CD4-positive, alpha-beta T cell treated with Interleukin-12 subunit alpha and Interleukin-12 subunit beta, for 1 hour (primary cell): ENCODE data around the gene DNAJC6.
A peak's percentile ranks its signal among the peaks of the same experiment; 100 is the strongest.
"Not testable (repeated sequence)": the region's sequence is repeated elsewhere in the genome, so short reads cannot be mapped to it uniquely, and the experiment has no call there.

Experiments used
- DNase-seq: peaks from one replicate; pipeline ENCODE4 v3.0.0-alpha.2; 2020

The DNAJC6 gene

GRCh38 chr1:65309304-65310077 lies at the start of gene DNAJC6:
Gene DNAJC6, plus strand, starts transcription at chr1:65309543. Its CDS starts 203 bp downstream, at chr1:65309746.
- peak; percentile 21 for DNase-seq

- DNase-seq = no peak
Observed at GRCh38 chr1:65259816-65260215, 49.5 kb upstream of the DNAJC6 start.

- no peak for DNase-seq
Observed at GRCh38 chr1:65260851-65261473, 48.4 kb upstream of the DNAJC6 start.

DNA sequence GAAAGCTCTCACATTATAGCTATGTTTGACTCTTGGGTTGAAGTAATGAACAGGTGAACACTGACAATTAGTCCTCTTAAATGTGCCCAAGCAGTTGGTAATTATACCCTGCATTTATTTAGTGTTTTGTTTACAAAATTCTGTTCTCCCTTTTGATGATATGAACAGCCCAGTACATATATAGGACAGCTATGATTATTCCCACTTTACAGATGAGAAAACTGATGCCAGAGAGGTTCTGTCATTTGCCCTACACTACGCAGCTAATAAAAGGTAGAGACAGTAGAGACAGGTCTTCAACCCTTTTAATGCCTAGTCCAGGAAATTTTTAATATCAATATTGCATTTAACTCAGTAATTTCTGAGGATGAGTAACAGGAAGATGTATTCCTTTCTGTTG lies 46.1 kb upstream of the DNAJC6 start:
- no peak for DNase-seq

DNA sequence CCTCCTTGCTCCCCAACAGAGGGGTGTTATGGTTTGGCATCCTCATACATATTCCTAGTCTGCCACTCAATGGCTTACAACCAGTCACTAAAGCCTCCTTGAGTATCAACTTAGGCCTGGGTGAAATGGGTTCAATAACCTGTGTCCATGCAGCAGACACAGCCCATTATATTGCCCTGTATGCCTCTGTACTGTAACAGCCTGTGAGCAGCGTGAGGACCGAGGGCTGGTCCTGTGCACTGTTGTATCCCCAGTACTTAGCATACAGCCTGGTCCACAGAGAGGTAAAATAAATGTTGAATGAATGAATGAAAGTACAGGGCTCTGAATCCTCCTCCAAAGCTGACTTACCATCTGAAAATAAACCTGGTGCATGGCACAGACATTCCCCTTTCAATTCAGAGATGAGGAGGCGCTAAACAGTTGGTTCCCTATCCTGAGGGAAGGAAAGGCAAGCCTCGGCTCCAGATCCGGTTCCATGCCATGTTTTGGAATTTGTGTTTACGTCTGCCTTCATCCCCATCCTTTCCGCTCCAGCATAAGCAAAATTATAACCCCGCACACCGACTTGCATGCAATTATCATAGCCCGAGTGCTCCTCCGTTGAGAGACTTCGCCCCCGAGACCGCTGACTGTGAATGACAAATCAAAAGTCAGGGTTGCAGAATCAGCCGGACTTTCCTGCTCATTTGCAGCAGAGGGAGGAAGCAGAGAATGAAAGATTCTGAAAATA lies 45.0 kb upstream of the DNAJC6 start:
- no peak for DNase-seq

DNA sequence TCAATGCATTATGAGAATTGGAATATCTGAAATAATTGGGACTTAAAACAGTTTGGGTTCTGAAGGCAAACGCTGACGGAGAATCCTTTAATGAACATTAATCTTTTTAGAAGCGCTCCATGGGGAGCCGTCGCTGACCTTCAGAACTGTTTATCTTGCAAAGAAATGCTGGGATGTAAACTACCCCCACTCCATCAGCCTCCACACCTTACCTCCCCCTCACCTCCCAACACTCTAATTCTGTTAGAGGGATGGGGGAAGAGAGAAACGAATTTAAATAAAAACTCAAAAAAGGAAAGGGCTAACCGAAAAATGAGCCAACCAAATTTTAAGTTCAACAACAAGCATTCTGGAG lies 44.1 kb upstream of the DNAJC6 start:
- no peak for DNase-seq

DNA sequence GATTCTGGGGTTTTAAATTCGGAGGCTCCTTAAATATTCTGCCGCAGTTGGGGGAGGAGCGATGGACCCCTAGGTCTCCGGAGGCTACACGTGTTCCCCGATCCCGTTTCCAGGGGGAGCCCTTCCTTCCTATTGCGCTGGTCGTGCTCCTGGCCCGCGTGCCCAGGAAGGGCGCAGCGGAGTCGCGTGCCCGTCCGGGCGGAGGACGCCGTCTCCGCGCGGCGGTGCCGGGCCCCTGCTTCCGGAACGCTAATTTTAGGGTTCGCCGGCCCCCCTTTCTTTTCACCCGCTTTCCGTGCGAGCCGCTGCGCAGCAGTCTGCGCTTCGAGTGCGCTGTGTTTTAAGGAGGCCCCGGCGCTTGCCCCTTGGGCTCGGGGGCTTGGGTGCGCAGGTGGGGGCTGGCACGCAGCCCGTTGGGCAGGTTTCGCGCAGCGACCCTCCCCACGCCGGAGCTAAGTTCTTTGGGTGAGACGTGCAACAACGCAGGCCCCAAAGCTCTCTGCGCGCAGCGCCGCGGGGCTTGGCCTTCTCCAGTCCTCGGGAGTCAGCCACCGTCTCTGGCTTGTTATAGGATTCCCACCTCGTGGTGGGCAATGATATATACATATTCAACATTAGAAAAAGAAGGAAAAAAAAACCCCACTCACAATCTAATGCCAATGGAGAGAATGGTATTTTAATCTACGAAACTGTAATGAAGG lies 43.5 kb upstream of the DNAJC6 start:
- peak; percentile 36 for DNase-seq

GRCh38 chr1:65266476-65266875 lies 42.9 kb upstream of the DNAJC6 start:
- no peak for DNase-seq

- DNase-seq = no peak
Observed at GRCh38 chr1:65267271-65267670, 42.1 kb upstream of the DNAJC6 start.

DNA sequence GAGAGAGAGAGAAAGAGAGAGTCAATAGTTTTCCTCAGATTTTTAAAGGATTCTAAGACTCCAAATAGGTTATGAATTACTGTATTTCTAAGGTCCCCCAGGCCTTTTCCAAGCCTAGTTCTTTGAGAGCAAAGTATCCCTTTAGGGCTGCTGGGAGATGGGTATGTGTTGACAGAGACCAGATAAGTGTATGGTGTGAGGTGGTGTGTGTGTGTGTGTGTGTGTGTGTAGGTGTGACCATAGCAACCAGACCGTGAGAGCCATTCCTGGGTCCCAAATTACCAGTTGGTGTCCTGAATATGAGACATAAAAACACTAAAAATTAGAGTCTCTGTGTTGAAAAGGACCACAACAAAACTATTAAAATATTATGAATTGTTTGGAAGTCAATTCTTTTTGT lies 41.7 kb upstream of the DNAJC6 start:
- no peak for DNase-seq

DNA sequence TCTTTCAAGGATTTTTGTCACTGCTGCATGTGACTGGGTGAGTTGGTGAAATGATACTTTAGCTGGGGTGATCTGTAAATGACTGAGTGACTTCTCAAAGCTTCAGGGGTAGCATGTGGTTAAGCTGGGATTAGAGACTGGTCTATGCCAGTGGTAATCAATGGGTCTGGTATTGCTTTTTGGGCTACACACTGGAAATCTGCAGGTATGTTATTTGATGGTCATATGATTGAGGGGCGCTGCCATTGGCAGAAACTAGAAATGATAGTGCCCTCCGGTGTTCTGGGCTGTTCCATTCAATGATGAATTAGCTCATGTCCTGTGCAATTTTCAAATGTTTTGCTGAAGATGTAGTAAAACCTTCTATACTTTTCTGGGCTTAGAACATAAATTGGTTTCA lies 39.7 kb upstream of the DNAJC6 start:
- no peak for DNase-seq

DNA sequence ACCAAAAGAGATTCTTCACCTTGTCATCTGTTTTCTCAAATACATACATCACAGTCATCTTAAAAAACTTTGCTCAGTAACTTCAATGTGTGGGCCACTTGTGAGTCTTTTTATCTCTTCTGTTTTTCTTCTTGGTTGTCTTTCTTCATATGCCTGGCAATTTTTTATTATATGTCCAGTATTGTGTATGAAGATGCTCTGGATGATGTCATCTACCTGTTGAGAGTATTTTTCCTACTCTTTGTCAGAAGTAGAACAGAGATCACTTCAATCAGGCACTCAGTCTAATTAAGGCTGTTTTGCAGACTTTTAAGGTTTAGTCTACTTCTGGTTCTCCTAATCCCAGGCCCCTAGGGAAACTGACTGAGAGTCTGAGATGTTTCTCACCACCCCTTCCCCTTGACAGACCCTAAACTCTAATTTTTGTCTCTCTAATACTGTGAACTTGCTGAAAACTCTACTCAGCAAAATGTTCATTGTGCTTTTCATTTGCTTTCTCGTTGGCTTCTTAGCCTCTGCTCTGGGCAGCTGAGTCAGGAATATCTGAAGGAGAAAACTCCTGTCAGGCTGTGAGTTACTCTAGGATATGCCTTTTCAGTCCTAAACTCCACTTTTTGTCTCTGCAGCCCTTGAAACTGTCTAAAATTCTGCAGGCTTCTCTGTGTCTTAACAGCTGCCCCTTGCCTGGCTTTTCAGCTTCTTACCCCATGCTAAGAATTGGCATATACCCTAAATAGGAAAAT lies 33.0 kb upstream of the DNAJC6 start:
- no peak for DNase-seq

GRCh38 chr1:65277605-65278347 lies 31.6 kb upstream of the DNAJC6 start:
- no peak for DNase-seq

DNA sequence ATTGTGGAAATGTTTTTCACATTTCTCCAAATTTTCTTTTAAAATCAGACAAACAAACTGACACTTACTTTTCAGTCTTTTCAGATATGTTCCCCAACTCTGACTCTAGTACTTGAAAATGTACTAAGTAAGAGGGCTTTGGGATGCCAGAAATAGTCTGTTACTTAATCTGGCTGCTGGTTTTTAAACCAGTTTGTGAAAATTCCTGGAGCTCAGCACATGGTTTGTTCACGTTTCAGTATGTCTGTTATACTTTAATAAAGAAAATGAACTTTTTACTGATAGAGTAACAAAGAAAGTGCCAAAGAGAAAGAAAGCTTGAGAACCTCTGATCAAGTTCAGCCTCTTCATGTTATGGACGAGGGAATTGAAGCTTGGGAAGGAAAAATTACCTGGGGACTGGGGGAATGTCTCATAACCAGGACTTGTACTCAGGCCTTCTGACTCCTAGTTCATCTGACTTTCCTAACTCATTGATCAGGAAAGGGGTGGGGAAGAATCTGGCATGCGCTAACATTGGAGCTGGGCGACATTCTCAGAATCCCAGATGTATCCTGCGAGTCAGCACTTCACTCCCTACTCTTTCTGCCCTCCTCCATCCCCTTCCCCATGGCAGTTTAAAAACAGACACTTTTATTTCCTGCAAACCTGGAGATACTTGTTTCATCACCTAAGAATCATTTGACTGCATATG lies 30.8 kb upstream of the DNAJC6 start:
- DNase-seq = no peak

DNA sequence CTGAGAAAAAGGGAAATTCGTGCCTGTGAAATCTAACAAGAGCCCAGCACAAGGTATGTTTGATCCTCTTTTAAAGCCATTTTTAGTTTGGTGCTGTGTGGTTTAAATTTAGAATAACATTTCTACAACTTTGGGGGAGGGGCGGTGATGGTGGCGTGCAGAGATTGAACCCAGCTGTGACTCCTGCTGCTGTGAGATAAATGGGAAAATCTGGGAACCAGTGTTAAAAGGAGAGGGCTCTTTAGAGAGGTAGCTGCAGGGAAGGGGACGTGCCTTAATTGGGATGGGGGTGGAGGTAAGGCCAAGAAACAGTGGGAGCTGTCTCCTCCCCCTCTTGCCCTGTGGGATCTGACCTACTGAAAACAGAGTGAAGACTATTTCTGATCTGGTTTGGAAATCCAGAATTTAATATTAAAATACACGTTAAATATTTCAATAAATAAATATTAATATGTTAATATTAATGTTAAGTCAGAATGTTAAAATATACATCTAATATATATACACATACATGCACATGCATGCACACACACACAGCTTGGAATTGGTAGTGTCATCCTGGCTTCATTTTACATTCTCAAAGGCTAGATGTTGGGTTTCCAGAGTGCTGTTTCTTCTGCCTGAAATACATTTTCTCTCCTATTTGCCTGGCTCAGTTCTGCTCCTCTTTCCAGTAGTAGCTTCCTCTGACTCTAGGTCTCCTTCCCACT lies 30.1 kb upstream of the DNAJC6 start:
- no peak for DNase-seq

DNA sequence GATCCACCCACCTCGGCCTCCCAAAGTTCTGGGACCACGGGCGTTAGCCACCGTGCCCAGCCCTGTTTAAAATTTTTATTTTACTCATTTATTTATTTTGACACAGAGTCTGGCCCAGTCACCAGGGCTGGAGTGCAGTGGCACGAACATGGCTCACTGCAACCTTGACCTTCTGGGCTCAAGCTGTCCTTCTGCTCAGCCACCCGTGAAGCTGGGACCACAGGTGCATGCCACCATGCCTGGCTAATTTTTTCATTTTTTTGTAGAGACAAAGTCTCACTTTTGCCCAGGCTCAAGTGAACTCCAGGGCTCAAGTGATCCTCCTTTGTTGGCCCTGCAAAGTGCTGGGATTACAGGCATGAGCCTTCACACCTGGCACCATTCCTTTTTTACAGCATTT lies 27.5 kb upstream of the DNAJC6 start:
- no peak for DNase-seq

GRCh38 chr1:65284229-65284628 lies 25.1 kb upstream of the DNAJC6 start:
- no peak for DNase-seq

- no peak for DNase-seq
Observed at GRCh38 chr1:65289449-65289848, 19.9 kb upstream of the DNAJC6 start.

GRCh38 chr1:65291818-65292217 lies 17.5 kb upstream of the DNAJC6 start:
- DNase-seq = not testable (repeated sequence)

DNA sequence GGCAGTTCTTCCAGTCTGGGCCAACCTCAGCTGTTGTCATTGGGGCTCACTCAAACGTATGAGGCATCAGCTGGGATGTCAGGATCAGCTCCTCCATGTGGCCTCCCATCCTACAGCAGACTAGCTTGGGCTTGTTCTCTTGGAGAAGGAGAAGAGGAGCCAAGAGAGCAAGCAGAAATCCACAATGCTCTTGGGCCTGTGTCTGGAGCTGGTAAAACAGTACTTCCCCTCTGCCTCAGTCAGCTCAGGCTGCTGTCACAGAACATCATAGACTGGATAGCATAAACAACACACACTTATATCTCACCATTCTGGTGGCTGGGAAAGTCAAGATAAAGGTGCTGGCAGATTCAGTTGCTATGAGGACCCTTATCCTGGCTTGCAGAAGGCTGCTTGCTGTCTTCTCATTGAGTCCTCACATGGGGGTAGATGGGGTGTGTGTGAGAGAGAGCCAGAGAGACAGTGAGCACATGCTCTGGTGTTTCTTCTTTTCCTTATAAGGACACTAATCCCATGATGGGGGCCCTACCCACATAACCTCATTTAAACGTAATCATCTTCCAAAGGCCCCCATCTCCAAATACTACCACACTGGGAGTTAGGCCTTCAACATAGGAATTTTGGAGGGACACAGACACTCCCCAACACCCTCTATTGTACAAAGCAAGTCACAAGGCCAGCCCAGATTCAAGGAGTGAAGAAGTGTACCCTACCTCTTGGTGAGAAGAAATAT lies 16.3 kb upstream of the DNAJC6 start:
- no peak for DNase-seq
